ENCODE measurements around the gene NELL2. TPM values are rescaled to one million over a fixed set of nuclear protein-coding genes. Genes with fewer than 3 reads are reported as not detected.

The NELL2 gene
- total RNA-seq, 4 donors from 2014 or later: 0.42 to 5.8 (median 3.3) TPM

DNA sequence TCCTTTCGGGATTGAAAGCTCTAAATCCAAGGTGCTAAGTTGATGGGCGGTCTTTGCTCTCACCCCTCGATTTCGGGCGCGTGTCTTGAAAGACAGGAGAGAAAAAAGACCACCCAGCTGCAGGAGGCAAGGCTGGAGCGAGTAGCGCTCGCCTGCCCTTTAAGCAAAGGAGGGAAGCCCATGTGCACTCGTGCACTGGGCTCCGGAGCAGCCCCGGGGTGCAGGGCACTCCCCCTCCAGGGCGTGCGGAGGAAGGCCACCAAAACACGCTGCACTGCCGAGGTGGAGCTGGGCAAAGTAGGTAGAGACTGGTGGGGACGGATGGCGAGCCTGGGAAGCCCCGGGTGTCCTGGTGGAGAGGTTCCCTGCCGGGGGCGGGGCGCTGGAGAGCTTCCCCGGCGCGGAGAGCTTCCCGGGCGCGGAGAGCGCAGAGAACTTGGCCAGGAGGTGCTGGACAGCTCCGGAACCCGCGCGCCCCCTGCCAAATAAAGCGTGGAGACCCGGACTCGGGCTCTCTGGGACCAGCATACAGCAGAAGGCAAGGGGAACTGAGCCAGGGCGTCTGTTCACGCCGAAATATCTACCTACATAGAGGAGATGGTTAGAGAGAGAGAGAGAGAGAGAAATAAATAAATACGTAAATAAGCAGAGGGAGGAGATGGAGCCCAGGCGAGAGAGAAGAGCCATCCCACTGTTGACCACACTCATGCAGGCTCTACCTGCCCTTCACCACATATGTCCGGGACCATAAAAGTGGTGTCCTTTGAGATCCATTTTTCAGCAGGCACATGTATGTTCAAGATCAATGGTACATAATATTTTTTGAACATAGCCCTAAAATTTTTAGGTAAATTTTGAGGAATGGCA, 662 bp upstream of the NELL2 start:
- no peak for DNase-seq (ENCODE audit: extremely low spot score)
- H3K27me3 ChIP-seq: peaks cover 0 to 45% (median 18%) of the 10 kb centered on the region in 4 donors
- no peak overlapping the region for H3K27ac ChIP-seq (replicated peaks in 1 of 4)
- H3K9me3 ChIP-seq: peaks cover 0 to 9% (median 0%) of the 10 kb centered on the region in 4 donors
- 5% methylated on average over 24 of the region's 42 CpGs for WGBS
- H3K4me3 ChIP-seq: peak overlapping the region; percentile 57 to 65 (median 60)
- H3K4me1 ChIP-seq: peaks cover 16 to 26% (median 25%) of the 10 kb centered on the region in 4 donors
- no peaks in the 10 kb centered on the region for H3K36me3 ChIP-seq
- no peak for TF ChIP-seq POLR2A (IDR thresholded peaks at IDR 0.05; ENCODE audit: low read depth)
- TF ChIP-seq, protein P1, sequence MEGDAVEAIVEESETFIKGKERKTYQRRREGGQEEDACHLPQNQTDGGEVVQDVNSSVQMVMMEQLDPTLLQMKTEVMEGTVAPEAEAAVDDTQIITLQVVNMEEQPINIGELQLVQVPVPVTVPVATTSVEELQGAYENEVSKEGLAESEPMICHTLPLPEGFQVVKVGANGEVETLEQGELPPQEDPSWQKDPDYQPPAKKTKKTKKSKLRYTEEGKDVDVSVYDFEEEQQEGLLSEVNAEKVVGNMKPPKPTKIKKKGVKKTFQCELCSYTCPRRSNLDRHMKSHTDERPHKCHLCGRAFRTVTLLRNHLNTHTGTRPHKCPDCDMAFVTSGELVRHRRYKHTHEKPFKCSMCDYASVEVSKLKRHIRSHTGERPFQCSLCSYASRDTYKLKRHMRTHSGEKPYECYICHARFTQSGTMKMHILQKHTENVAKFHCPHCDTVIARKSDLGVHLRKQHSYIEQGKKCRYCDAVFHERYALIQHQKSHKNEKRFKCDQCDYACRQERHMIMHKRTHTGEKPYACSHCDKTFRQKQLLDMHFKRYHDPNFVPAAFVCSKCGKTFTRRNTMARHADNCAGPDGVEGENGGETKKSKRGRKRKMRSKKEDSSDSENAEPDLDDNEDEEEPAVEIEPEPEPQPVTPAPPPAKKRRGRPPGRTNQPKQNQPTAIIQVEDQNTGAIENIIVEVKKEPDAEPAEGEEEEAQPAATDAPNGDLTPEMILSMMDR (IDR thresholded peaks at IDR 0.05): no peak
- no peak for TF ChIP-seq POLR2AphosphoS5 (IDR thresholded peaks at IDR 0.05)
- TF ChIP-seq EP300 (IDR thresholded peaks at IDR 0.05): no peak
- intact Hi-C loops (cut with DNase I): no loop called here

DNA sequence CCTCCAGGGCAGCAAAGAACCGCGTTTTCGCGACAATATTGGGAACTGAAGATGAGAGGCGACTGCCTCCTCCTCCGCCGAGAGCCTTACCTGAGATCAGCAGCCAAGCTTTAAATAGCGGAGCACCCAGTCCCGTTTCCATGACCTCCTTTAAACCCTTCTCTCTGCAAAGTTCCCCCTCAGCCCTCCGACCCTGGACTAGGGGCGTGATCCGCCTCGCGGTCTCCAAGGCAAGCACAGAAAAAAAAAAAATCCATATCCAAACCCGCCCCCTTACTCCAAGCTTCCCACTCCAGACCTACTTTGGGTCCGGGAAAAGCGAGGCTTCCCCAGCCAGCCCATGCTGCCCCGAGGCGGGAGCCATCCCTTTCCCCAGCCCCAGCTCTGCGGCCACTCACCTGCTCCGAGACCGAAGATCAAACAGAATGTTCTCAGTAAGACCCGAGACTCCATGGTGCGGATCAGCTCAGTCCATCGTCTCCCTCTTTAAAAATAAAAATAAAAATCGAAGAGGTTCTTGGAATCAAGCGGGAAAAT, 630 bp downstream of the NELL2 start:
- no peak for DNase-seq (ENCODE audit: extremely low spot score)
- H3K9me3 ChIP-seq: no peaks in the 10 kb centered on the region
- no peaks in the 10 kb centered on the region for H3K36me3 ChIP-seq
- H3K4me1 ChIP-seq: peaks cover 16 to 26% (median 25%) of the 10 kb centered on the region in 4 donors
- no peak overlapping the region for H3K27ac ChIP-seq (replicated peaks in 1 of 4)
- TF ChIP-seq EP300 (IDR thresholded peaks at IDR 0.05) (no peak), POLR2A (IDR thresholded peaks at IDR 0.05; ENCODE audit: low read depth) (no peak), POLR2AphosphoS5 (IDR thresholded peaks at IDR 0.05) (no peak)
- TF ChIP-seq, protein P1 (IDR thresholded peaks at IDR 0.05): no peak
- H3K27me3 ChIP-seq: peaks cover 0 to 56% (median 18%) of the 10 kb centered on the region in 4 donors
- peak overlapping the region; percentile 57 to 65 (median 60) for H3K4me3 ChIP-seq
- 1% methylated on average over 26 of the region's 27 CpGs for WGBS
- intact Hi-C loops (cut with DNase I): no loop called here

DNA sequence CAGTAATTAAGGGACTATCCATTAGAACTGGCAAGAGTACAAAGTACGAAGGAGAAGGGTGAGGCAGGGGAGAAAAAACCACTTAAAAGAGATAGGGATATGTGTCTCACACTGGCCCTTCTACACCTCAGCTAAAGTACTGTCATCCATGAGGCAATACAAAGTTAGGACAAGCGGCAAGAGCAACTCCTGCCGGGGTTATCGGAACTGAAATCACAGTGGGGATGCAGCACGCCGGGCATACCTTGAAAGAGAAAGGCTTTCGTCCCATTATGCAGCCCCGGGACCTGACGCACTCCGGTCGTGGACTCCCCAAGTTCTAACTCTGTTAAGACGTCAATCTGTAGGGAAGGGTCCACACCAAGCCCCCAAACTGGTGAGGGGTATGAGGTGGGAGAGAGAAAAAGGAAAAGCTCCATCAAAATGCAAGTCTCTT, 1.1 kb downstream of the NELL2 start:
- Histone ChIP-seq H3K9me3 (peaks cover 0 to 3% (median 0%) of the 10 kb centered on the region in 4 donors), H3K27me3 (peaks cover 0 to 61% (median 18%) of the 10 kb centered on the region in 4 donors), H3K36me3 (no peaks in the 10 kb centered on the region), H3K4me1 (peaks cover 16 to 26% (median 25%) of the 10 kb centered on the region in 4 donors), H3K4me3 (peak overlapping the region; percentile 57 to 65 (median 60)), H3K27ac (replicated peaks in 1 of 4) (no peak overlapping the region)
- intact Hi-C loops (cut with DNase I): no loop called here
- TF ChIP-seq POLR2AphosphoS5 (IDR thresholded peaks at IDR 0.05) (no peak), POLR2A (IDR thresholded peaks at IDR 0.05; ENCODE audit: low read depth) (no peak), EP300 (IDR thresholded peaks at IDR 0.05) (no peak)
- TF ChIP-seq, protein P1 (IDR thresholded peaks at IDR 0.05): no peak
- no peak for DNase-seq (ENCODE audit: extremely low spot score)
- WGBS: 2% methylated on average over 12 of the region's 12 CpGs

DNA sequence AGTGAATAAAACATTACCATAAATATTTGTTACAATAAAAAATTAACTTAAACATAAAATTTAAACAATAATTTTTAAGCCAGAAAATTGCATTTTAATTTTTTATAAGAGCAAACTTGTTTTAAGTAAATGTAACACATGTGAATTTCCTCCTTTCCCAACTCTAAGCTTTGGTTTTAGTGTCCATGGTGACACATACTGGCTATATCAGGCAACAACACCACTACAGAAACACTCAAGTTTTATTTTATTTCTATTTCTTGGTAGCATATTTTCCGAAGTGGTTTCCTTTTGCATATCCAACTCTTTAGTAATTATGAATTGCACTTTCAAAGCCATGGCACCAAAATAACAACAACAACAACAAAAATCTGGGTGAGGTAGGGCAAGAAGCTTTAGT, 2.2 kb downstream of the NELL2 start:
- peaks cover 0 to 68% (median 18%) of the 10 kb centered on the region in 4 donors for H3K27me3 ChIP-seq
- H3K4me3 ChIP-seq: no peak overlapping the region
- no peak for DNase-seq (ENCODE audit: extremely low spot score)
- H3K9me3 ChIP-seq: peaks cover 0 to 3% (median 0%) of the 10 kb centered on the region in 4 donors
- intact Hi-C loops (cut with DNase I): no loop called here
- H3K27ac ChIP-seq (replicated peaks in 1 of 4): no peak overlapping the region
- no peaks in the 10 kb centered on the region for H3K36me3 ChIP-seq
- peaks cover 16 to 26% (median 25%) of the 10 kb centered on the region in 4 donors for H3K4me1 ChIP-seq
- TF ChIP-seq POLR2AphosphoS5 (IDR thresholded peaks at IDR 0.05) (no peak), EP300 (IDR thresholded peaks at IDR 0.05) (no peak), POLR2A (IDR thresholded peaks at IDR 0.05; ENCODE audit: low read depth) (no peak)
- TF ChIP-seq, protein P1 (IDR thresholded peaks at IDR 0.05): no peak
- 36% methylated on average over 1 of the region's 1 CpG for WGBS

All from esophagus muscularis mucosa (tissue), 4 donors.